IMR-90 (cell line): ENCODE measurements around the gene TNPO1. TPM values are rescaled to one million over a fixed set of nuclear protein-coding genes. Genes with fewer than 3 reads are reported as not detected.
"Not testable (repeated sequence)": the region's sequence is repeated elsewhere in the genome, so short reads cannot be mapped to it uniquely, and the experiment has no call there.

Source experiments
- ATAC-seq: fragments of 200-7000 bp; cut with Tn5 transposase; 2 replicates; pipeline ENCODE4 v1.9.1; 2020; ENCODE audit warnings: low read depth, mild to moderate bottlenecking, moderate library complexity
- BruUV-seq: library from RNA; stranded (reverse); fragments of 400-500 nt; replicated peaks from 2 replicates; lab custom pipeline; 2021; lab: Mats Ljungman, UMichigan
- CTCF ChIA-PET: fragments of 300-600 bp; formaldehyde crosslinking; extraction: SDS; loops from one replicate; lab custom pipeline; 2021; ENCODE audit warnings: antibody characterized with exemption; lab: Yijun Ruan, JAX
- POLR2A ChIA-PET: fragments of 300-600 bp; sonication (Branson Sonifier 250); formaldehyde crosslinking; loops from one replicate; lab custom pipeline; 2022; ENCODE audit warnings: antibody characterized with exemption; ENCODE audit not compliant: unreplicated experiment; lab: Charles Lee
- DNase-seq: peaks from one replicate; pipeline ENCODE4 v3.0.0; 2013
- H2AFZ ChIP-seq: replicated peaks from 2 replicates; pipeline ENCODE3; 2013; ENCODE audit warnings: low read length, mild to moderate bottlenecking; ENCODE audit not compliant: poor library complexity
- H2AK5ac ChIP-seq: 2 replicates; pipeline ENCODE4 v1.6.1; 2013; ENCODE audit warnings: low read depth, low read length, inconsistent platforms
- H2AK9ac ChIP-seq: replicated peaks from 2 replicates; pipeline ENCODE3; 2013; ENCODE audit warnings: mild to moderate bottlenecking, low read depth, low read length, moderate library complexity; ENCODE audit not compliant: poor library complexity
- H2BK120ac ChIP-seq: 2 replicates; pipeline ENCODE4 v1.6.1; 2013; ENCODE audit warnings: low read depth, low read length, inconsistent platforms
- H2BK15ac ChIP-seq: 3 replicates; pipeline ENCODE4 v1.6.1; 2013; ENCODE audit warnings: low read depth, low read length, inconsistent platforms
- H2BK20ac ChIP-seq: 2 replicates; pipeline ENCODE4 v1.6.1; 2013; ENCODE audit warnings: low read depth, mild to moderate bottlenecking, inconsistent platforms, low read length, moderate library complexity
- H2BK5ac ChIP-seq: 2 replicates; pipeline ENCODE4 v1.6.1; 2013; ENCODE audit warnings: mild to moderate bottlenecking, low read depth, low read length, inconsistent platforms; ENCODE audit not compliant: poor library complexity, severe bottlenecking
- H3K14ac ChIP-seq: replicated peaks from 2 replicates; pipeline ENCODE4 v1.6.1; 2013; ENCODE audit warnings: low read depth, low read length, inconsistent platforms
- H3K18ac ChIP-seq: 2 replicates; pipeline ENCODE4 v1.6.1; 2013; ENCODE audit warnings: low read depth, low read length, control low read depth
- H3K23ac ChIP-seq: 2 replicates; pipeline ENCODE4 v1.6.1; 2013; ENCODE audit warnings: low read depth, low read length, inconsistent platforms
- H3K27ac ChIP-seq: 2 replicates; pipeline ENCODE4 v1.5.1; 2013; ENCODE audit warnings: mild to moderate bottlenecking, control low read depth, low read length; ENCODE audit not compliant: insufficient read depth
- H3K27me3 ChIP-seq: 2 replicates; pipeline ENCODE4 v1.6.1; 2013; ENCODE audit warnings: low read length; ENCODE audit not compliant: control insufficient read depth, insufficient read depth
- H3K36me3 ChIP-seq: 2 replicates; pipeline ENCODE4 v1.6.1; 2013; ENCODE audit warnings: low read length, mixed read lengths; ENCODE audit not compliant: control insufficient read depth, insufficient read depth
- H3K4ac ChIP-seq: 2 replicates; pipeline ENCODE4 v1.6.1; 2013; ENCODE audit warnings: low read depth, low read length, inconsistent platforms
- H3K4me1 ChIP-seq: 2 replicates; pipeline ENCODE4 v1.6.1; 2013; ENCODE audit warnings: low read length, mixed read lengths; ENCODE audit not compliant: control insufficient read depth, insufficient read depth
- H3K4me2 ChIP-seq: 2 replicates; pipeline ENCODE4 v1.6.1; 2013; ENCODE audit warnings: low read depth, mild to moderate bottlenecking, control low read depth, low read length, moderate library complexity
- H3K4me3 ChIP-seq: 2 replicates; pipeline ENCODE4 v1.5.1; 2013; ENCODE audit warnings: low read depth, mild to moderate bottlenecking, control low read depth, low read length, moderate library complexity; ENCODE audit not compliant: insufficient read depth
- H3K56ac ChIP-seq: 2 replicates; pipeline ENCODE4 v1.6.1; 2013; ENCODE audit warnings: low read length, inconsistent platforms; ENCODE audit not compliant: insufficient read depth; ENCODE audit errors: extremely low read depth
- H3K79me1 ChIP-seq, 2 experiments: 2 replicates each; pipeline ENCODE4 v1.6.1; 2013; ENCODE audit warnings: low read length in 2 of 2, inconsistent platforms in 1 of 2, low read depth in 1 of 2
- H3K9ac ChIP-seq: 2 replicates; pipeline ENCODE4 v1.6.1; 2013; ENCODE audit warnings: low read depth, low read length, control low read depth
- H3K9me1 ChIP-seq: 2 replicates; pipeline ENCODE4 v1.6.1; 2013; ENCODE audit warnings: low read length, inconsistent platforms; ENCODE audit not compliant: insufficient read depth
- H3K9me3 ChIP-seq: 2 replicates; pipeline ENCODE4 v1.6.1; 2013; ENCODE audit warnings: low read length; ENCODE audit not compliant: control insufficient read depth, insufficient read depth
- H4K20me1 ChIP-seq: 2 replicates; pipeline ENCODE4 v1.6.1; 2013; ENCODE audit warnings: low read length, inconsistent platforms; ENCODE audit not compliant: insufficient read depth
- H4K5ac ChIP-seq: 2 replicates; pipeline ENCODE4 v1.6.1; 2013; ENCODE audit warnings: mild to moderate bottlenecking, low read depth, low read length, control low read depth
- H4K8ac ChIP-seq, 2 experiments: 2 replicates each; pipeline ENCODE4 v1.6.1; 2013; ENCODE audit warnings: low read depth in 2 of 2, low read length in 2 of 2, control low read depth in 1 of 2, inconsistent platforms in 1 of 2
- H4K91ac ChIP-seq: 2 replicates; pipeline ENCODE4 v1.6.1; 2013; ENCODE audit warnings: low read depth, low read length, inconsistent platforms; ENCODE audit not compliant: insufficient read depth
- USF2 ChIP-seq: fragments of 150-350 bp; IDR thresholded peaks from 2 replicates; pipeline ENCODE4 v1.6.1; 2017; ENCODE audit warnings: mild to moderate bottlenecking, antibody characterized with exemption, low read length, low read depth
- WGBS, 2 experiments: methylation state at CpG; one replicate each; pipeline versions ENCODE4 v1.1.5 to v1.1.7; 2013; ENCODE audit warnings: missing lambda C conversion rate in 2 of 2; ENCODE audit not compliant: insufficient read length in 1 of 2; ENCODE audit errors: extremely low coverage in 2 of 2; 5-methylcytosine and 5-hydroxymethylcytosine counted together
- dilution Hi-C: fragments of 300-500 bp; cut with HindIII; formaldehyde crosslinking; loops from one replicate; pipeline ENCODE4 v1.14.3; 2018; ENCODE audit warnings: low sequenced_read_pairs; ENCODE audit not compliant: unreplicated experiment
- in situ Hi-C: fragments of 300-500 bp; cut with MboI; formaldehyde crosslinking; loops from 3 replicates; pipeline ENCODE4 v1.14.3; 2019; ENCODE audit warnings: low sequenced_read_pairs, inconsistent platforms, mixed read lengths
- intact Hi-C: fragments of 100-400 bp; cut with micrococcal nuclease; formaldehyde crosslinking; loops from 2 replicates; pipeline ENCODE4 v1.10.0; 2022
- polyA plus RNA-seq, 3 experiments: library from polyadenylated mRNA; depleted of rRNA; stranded (reverse); fragments of >200 nt; gene quantifications; 2 replicates each; pipeline ENCODE4 v1.2.3, GENCODE V29; 2012; ENCODE audit warnings: low replicate concordance in 1 of 3
- total RNA-seq: library from RNA; depleted of rRNA; stranded (reverse); fragments of >200 nt; gene quantifications from 2 replicates; pipeline ENCODE4 v1.2.3, GENCODE V29; 2012
- TF ChIP-seq, protein P1 (sequence below): fragments of 150-350 bp; IDR thresholded peaks from 2 replicates; pipeline ENCODE4 v1.6.1; 2016; ENCODE audit warnings: low read depth, mild to moderate bottlenecking, low read length, moderate library complexity, borderline replicate concordance

TNPO1 gene
- total and polyA plus RNA-seq, 2 of the 4 experiments (the other 2 are of a cell fraction), result 45.5 to 400 TPM

DNA sequence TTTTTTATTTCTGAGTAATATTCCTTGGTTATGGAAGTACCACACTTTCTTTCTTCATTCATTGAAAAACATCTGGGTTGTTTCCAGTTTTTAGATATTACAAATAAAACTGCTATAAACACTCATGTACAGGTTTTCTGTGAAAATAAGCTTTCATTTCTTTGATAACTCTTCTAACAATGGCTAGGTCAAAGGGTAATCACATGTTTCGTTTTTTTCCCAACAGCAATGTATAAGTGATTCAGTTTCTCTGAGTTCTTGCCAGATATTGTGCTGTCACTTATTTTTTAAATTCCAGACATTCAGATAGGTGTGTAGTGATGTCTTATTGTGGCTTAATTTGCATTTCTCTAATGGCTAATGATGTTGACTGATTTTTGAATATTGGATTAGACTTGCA, 16.7 kb upstream of the TNPO1 start:
- Histone ChIP-seq H3K23ac (no peak overlapping the region), H3K9me3 (no peaks in the 10 kb centered on the region), H3K4me1 (no peaks in the 10 kb centered on the region), H2BK120ac (no peak overlapping the region), H3K14ac (no peak overlapping the region), H2BK15ac (no peak overlapping the region), H2BK5ac (no peak overlapping the region), H3K4me3 (no peak overlapping the region), H3K56ac (no peak overlapping the region), H3K4me2 (no peak overlapping the region), H3K79me1 (no peaks in the 10 kb centered on the region), H3K36me3 (no peaks in the 10 kb centered on the region), H2AFZ (no peak overlapping the region), H3K18ac (no peak overlapping the region), H2AK9ac (no peak overlapping the region), H3K4ac (no peak overlapping the region), H3K27ac (no peak overlapping the region), H3K9me1 (0 out of 2 replicates have a peak, but pooled peaks cover 2% of the 10 kb centered on the region), H2AK5ac (no peak overlapping the region), H2BK20ac (no peak overlapping the region), H3K27me3 (peaks cover 7% of the 10 kb centered on the region; the same call in 1 of the 2 replicates), H4K8ac (no peak overlapping the region), H3K9ac (no peak overlapping the region), H4K5ac (no peak overlapping the region), H4K91ac (no peak overlapping the region), H4K20me1 (no peaks in the 10 kb centered on the region)
- intact Hi-C loops, result loop anchor here (5.0 kb wide), 1 partner anchor 37 kb away; no protein-coding TSS in a partner anchor
- ATAC-seq (no peak), DNase-seq (no peak)
- no CpG with 5 or more reads among the region's 1 CpG for WGBS, 2 experiments
- POLR2A ChIA-PET, result no interaction called here
- in situ Hi-C loops, result no loop called here
- BruUV-seq, result no TSS peak
- no peak for TF ChIP-seq USF2
- TF ChIP-seq, protein P1, sequence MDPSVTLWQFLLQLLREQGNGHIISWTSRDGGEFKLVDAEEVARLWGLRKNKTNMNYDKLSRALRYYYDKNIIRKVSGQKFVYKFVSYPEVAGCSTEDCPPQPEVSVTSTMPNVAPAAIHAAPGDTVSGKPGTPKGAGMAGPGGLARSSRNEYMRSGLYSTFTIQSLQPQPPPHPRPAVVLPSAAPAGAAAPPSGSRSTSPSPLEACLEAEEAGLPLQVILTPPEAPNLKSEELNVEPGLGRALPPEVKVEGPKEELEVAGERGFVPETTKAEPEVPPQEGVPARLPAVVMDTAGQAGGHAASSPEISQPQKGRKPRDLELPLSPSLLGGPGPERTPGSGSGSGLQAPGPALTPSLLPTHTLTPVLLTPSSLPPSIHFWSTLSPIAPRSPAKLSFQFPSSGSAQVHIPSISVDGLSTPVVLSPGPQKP, result no peak
- dilution Hi-C loops, result no loop called here
- CTCF ChIA-PET, result no interaction called here

GRCh38 chr5:72808637-72809036, 7.8 kb upstream of the TNPO1 start:
- H3K27ac ChIP-seq, DNase-seq, BruUV-seq, H3K4ac ChIP-seq, H4K91ac ChIP-seq, H3K79me1 ChIP-seq, H2BK120ac ChIP-seq, H3K14ac ChIP-seq, H2BK15ac ChIP-seq, H3K9me1 ChIP-seq, H2AK5ac ChIP-seq, CTCF ChIA-PET, H3K4me2 ChIP-seq, H3K56ac ChIP-seq, H3K27me3 ChIP-seq, in situ Hi-C loops, H3K9me3 ChIP-seq, H3K23ac ChIP-seq, H4K20me1 ChIP-seq, ATAC-seq, H3K36me3 ChIP-seq, H2BK20ac ChIP-seq, H2AK9ac ChIP-seq, dilution Hi-C loops, POLR2A ChIA-PET, intact Hi-C loops, H2AFZ ChIP-seq, H3K4me1 ChIP-seq, H2BK5ac ChIP-seq, H3K9ac ChIP-seq, H3K4me3 ChIP-seq, H4K5ac ChIP-seq, H3K18ac ChIP-seq, H4K8ac ChIP-seq: not testable (repeated sequence)
- no CpG with 5 or more reads among the region's 4 CpGs for WGBS, 2 experiments
